B cell (primary cell): Measurements from ENCODE around the gene ZNF143. TPM values are rescaled to one million over a fixed set of nuclear protein-coding genes. Genes with fewer than 3 reads are reported as not detected.

ENCODE experiments used
- ATAC-seq: fragments of 200-7000 bp; cut with Tn5 transposase; one replicate; pipeline ENCODE4 v1.10.0; 2021; ENCODE audit warnings: low read depth, mild to moderate bottlenecking, moderate number of reproducible peaks, moderate library complexity
- CTCF ChIA-PET: fragments of 350-600 bp; sonication (Branson Sonifier 250); formaldehyde crosslinking; loops from one replicate; lab custom pipeline; 2021; ENCODE audit warnings: antibody characterized with exemption, inconsistent platforms; lab: Charles Lee
- POLR2A ChIA-PET: fragments of 350-600 bp; sonication (Branson Sonifier 250); formaldehyde crosslinking; loops from one replicate; lab custom pipeline; 2021; ENCODE audit warnings: antibody characterized with exemption; lab: Charles Lee
- DNase-seq: peaks from one replicate; pipeline ENCODE4 v3.0.0; 2013
- H2AFZ ChIP-seq: 2 replicates; pipeline ENCODE4 v1.6.1; 2012; ENCODE audit warnings: mild to moderate bottlenecking, low read depth, low read length; ENCODE audit not compliant: insufficient read depth, poor library complexity, severe bottlenecking
- H3K27ac ChIP-seq, 2 donors: 1 replicate in 1 of 2; 2 replicates in 1 of 2; pipeline ENCODE4 v1.5.1; 2012 to 2013; ENCODE audit warnings: low read length in 2 of 2, mild to moderate bottlenecking in 2 of 2, moderate library complexity in 1 of 2
- H3K27me3 ChIP-seq, 4 experiments: fragments of 200-600 bp in 1 of 4; sonication (generic) in 1 of 4; replicated peaks in 1 of 4; 1 replicate in 2 of 4; 2 replicates in 2 of 4; pipeline versions ENCODE4 v1.6.1 to v1.7.0; 2013 to 2016; ENCODE audit warnings: low read length in 3 of 4, mild to moderate bottlenecking in 2 of 4, mixed read lengths in 1 of 4, moderate library complexity in 1 of 4; ENCODE audit not compliant: insufficient read depth in 4 of 4, control insufficient read depth in 3 of 4; ENCODE audit errors: control extremely low read depth in 1 of 4
- H3K36me3 ChIP-seq, 2 experiments: replicated peaks in 1 of 2; 1 replicate in 1 of 2; 2 replicates in 1 of 2; pipeline versions ENCODE4 v1.6.1 to v1.7.1; 2013; ENCODE audit warnings: low read length in 1 of 2; ENCODE audit not compliant: insufficient read depth in 2 of 2, control insufficient read depth in 1 of 2; ENCODE audit errors: control extremely low read depth in 1 of 2, extremely low read depth in 1 of 2
- H3K4me1 ChIP-seq, 2 donors: fragments of 200-600 bp in 1 of 2; sonication (generic) in 1 of 2; 1 replicate in 1 of 2; 2 replicates in 1 of 2; pipeline versions ENCODE4 v1.5.1 to v1.6.1; 2013 to 2017; ENCODE audit warnings: low read length in 2 of 2; ENCODE audit not compliant: control insufficient read depth in 2 of 2, insufficient read depth in 2 of 2
- H3K4me2 ChIP-seq: replicated peaks from 2 replicates; pipeline ENCODE3; 2012; ENCODE audit warnings: mild to moderate bottlenecking, low read depth, low read length; ENCODE audit not compliant: poor library complexity, severe bottlenecking
- H3K4me3 ChIP-seq, 5 experiments: fragments of 200-600 bp in 1 of 5; sonication (generic) in 1 of 5; 1 replicate in 3 of 5; 2 replicates in 2 of 5; pipeline versions ENCODE4 v1.5.1 to v1.7.0; 2011 to 2016; ENCODE audit warnings: low read length in 4 of 5, mild to moderate bottlenecking in 4 of 5, low read depth in 2 of 5, control low read depth in 1 of 5, moderate library complexity in 1 of 5; ENCODE audit not compliant: insufficient read depth in 1 of 5; ENCODE audit errors: control extremely low read depth in 1 of 5, extremely low read depth in 1 of 5
- H3K79me2 ChIP-seq: fragments of 200-600 bp; sonication (generic); one replicate; pipeline ENCODE4 v1.6.0; 2016; ENCODE audit warnings: low read length; ENCODE audit not compliant: control insufficient read depth, insufficient read depth
- H3K9ac ChIP-seq: fragments of 200-600 bp; sonication (generic); 2 replicates; pipeline ENCODE4 v1.6.1; 2017; ENCODE audit warnings: mild to moderate bottlenecking, low read length, moderate library complexity
- H3K9me3 ChIP-seq, 3 donors: one replicate each; pipeline versions ENCODE4 v1.6.1 to v1.7.1; 2013; ENCODE audit warnings: low read length in 2 of 3; ENCODE audit not compliant: control insufficient read depth in 2 of 3, insufficient read depth in 1 of 3; ENCODE audit errors: control extremely low read depth in 1 of 3
- H4K20me1 ChIP-seq: 2 replicates; pipeline ENCODE4 v1.6.0; 2012; ENCODE audit warnings: mild to moderate bottlenecking, low read length; ENCODE audit not compliant: insufficient read depth, control insufficient read depth, poor library complexity, severe bottlenecking
- H3K27ac Mint-ChIP-seq: one replicate; pipeline ENCODE4 v1.8.0; 2021; ENCODE audit warnings: mixed read lengths
- H3K27me3 Mint-ChIP-seq: one replicate; pipeline ENCODE4 v1.8.0; 2021; ENCODE audit warnings: mixed read lengths
- H3K4me1 Mint-ChIP-seq: one replicate; pipeline ENCODE4 v1.8.0; 2021; ENCODE audit warnings: mixed read lengths
- H3K4me3 Mint-ChIP-seq: one replicate; pipeline ENCODE4 v1.8.0; 2021; ENCODE audit warnings: mixed read lengths
- H3K9me3 Mint-ChIP-seq: one replicate; pipeline ENCODE4 v1.8.0; 2022; ENCODE audit warnings: mixed read lengths; ENCODE audit not compliant: insufficient read depth
- EZH2 ChIP-seq: IDR thresholded peaks from 2 replicates; pipeline ENCODE4 v1.6.1; 2012; ENCODE audit warnings: borderline replicate concordance, low read depth, mild to moderate bottlenecking, moderate library complexity, low read length; ENCODE audit not compliant: insufficient read depth, poor library complexity, severe bottlenecking
- WGBS: methylation state at CpG from one replicate; pipeline ENCODE4 v1.1.5; 2013; ENCODE audit warnings: missing lambda C conversion rate; ENCODE audit not compliant: insufficient coverage; 5-methylcytosine and 5-hydroxymethylcytosine counted together
- intact Hi-C: fragments of 100-400 bp; cut with micrococcal nuclease; formaldehyde crosslinking; loops from one replicate; pipeline ENCODE4 v1.10.0; 2022
- polyA plus RNA-seq: library from polyadenylated mRNA; depleted of rRNA; stranded (reverse); fragments of >200 nt; gene quantifications from 2 replicates; pipeline ENCODE4 v1.2.3, GENCODE V29; 2012
- total RNA-seq, 2 donors: library from RNA; stranded (reverse); fragments of 120-200 nt in 1 of 2; gene quantifications; 1 replicate in 1 of 2; 2 replicates in 1 of 2; pipeline versions ENCODE4 v1.2.3 to v1.2.4, GENCODE V29; 2013 to 2022
- TF ChIP-seq, protein P1 (sequence below): fragments of 200-600 bp; IDR thresholded peaks from one replicate; pipeline ENCODE4 v1.8.0; 2022; ENCODE audit warnings: antibody characterized with exemption, mild to moderate bottlenecking

ZNF143 gene
- total and polyA plus RNA-seq, 2 donors (not counting 1 experiment from before 2014, with no cell fraction given), result 35.7 to 54.9 TPM

GRCh38 chr11:9489080-9489765 lies 28.4 kb downstream of the ZNF143 start:
- Histone ChIP-seq H4K20me1 (no peaks in the 10 kb centered on the region), H3K4me3 (no peak overlapping the region), H3K36me3 (peaks cover 6 to 48% of the 10 kb centered on the region in 2 experiments), H3K79me2 (peaks cover 3% of the 10 kb centered on the region), H3K9me3 (no peaks in the 10 kb centered on the region), H3K27me3 (no peaks in the 10 kb centered on the region), H3K27ac (no peak overlapping the region), H3K9ac (no peak overlapping the region), H3K4me1 (no peaks in the 10 kb centered on the region), H3K4me2 (no peak overlapping the region), H2AFZ (no peak overlapping the region)
- no peak for DNase-seq
- H3K27ac Mint-ChIP-seq, result no peak overlapping the region
- H3K4me1 Mint-ChIP-seq, result no peaks in the 10 kb centered on the region
- no peaks in the 10 kb centered on the region for H3K27me3 Mint-ChIP-seq
- intact Hi-C loops, result no loop called here
- TF ChIP-seq, protein P1, sequence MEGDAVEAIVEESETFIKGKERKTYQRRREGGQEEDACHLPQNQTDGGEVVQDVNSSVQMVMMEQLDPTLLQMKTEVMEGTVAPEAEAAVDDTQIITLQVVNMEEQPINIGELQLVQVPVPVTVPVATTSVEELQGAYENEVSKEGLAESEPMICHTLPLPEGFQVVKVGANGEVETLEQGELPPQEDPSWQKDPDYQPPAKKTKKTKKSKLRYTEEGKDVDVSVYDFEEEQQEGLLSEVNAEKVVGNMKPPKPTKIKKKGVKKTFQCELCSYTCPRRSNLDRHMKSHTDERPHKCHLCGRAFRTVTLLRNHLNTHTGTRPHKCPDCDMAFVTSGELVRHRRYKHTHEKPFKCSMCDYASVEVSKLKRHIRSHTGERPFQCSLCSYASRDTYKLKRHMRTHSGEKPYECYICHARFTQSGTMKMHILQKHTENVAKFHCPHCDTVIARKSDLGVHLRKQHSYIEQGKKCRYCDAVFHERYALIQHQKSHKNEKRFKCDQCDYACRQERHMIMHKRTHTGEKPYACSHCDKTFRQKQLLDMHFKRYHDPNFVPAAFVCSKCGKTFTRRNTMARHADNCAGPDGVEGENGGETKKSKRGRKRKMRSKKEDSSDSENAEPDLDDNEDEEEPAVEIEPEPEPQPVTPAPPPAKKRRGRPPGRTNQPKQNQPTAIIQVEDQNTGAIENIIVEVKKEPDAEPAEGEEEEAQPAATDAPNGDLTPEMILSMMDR, result no peak
- no peak for TF ChIP-seq EZH2
- H3K4me3 Mint-ChIP-seq, result no peak overlapping the region
- WGBS, result 100% methylated on average over 1 of the region's 3 CpGs
- no peak for ATAC-seq
- ChIA-PET POLR2A (no interaction called here), CTCF (interaction anchor here (1.7 to 3.2 kb wide), 2 partner anchors 18 to 46 kb away, joined by 4 to 17 read pairs; no protein-coding TSS in a partner anchor)
- H3K9me3 Mint-ChIP-seq, result no peaks in the 10 kb centered on the region

DNA sequence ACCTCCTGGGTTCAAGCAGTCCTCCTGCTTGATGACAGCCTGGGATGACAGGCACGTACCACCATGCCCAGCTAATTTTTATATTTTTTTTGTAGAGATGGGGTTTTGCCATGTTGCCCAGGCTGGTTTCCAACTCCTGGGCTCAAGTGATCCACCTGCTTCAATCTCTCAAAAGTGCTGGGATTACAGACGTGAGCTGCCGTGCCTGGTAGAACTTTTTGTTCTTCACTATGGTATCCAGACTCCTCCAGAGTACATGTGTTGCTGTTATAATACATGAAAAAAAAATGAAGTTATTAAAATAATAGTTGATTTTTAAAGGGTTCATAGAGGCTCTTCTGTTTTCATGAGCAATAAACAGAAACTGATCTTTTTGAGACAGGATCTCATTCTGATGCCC lies 29.6 kb downstream of the ZNF143 start:
- H3K36me3 ChIP-seq, result peaks cover 12 to 58% of the 10 kb centered on the region in 2 experiments
- WGBS, result no CpG with 5 or more reads among the region's 3 CpGs
- no peaks in the 10 kb centered on the region for H3K9me3 Mint-ChIP-seq
- no peak for DNase-seq
- H3K4me3 Mint-ChIP-seq, result no peak overlapping the region
- no peaks in the 10 kb centered on the region for H3K4me1 ChIP-seq
- H2AFZ ChIP-seq, result no peak overlapping the region
- no peak overlapping the region for H3K27ac ChIP-seq
- H3K9me3 ChIP-seq, result no peaks in the 10 kb centered on the region
- no peak overlapping the region for H3K4me3 ChIP-seq
- H3K27me3 ChIP-seq, result no peaks in the 10 kb centered on the region
- ATAC-seq, result no peak
- H4K20me1 ChIP-seq, result no peaks in the 10 kb centered on the region
- ChIA-PET POLR2A (interaction anchor here (1.0 kb wide), 1 partner anchor 30 kb away, joined by 5 read pairs; no protein-coding TSS in a partner anchor), CTCF (interaction anchor here (1.2 to 3.2 kb wide), 3 partner anchors 17 to 45 kb away, joined by 3 to 17 read pairs (median 4); no protein-coding TSS in a partner anchor)
- no peak overlapping the region for H3K9ac ChIP-seq
- no peak for TF ChIP-seq EZH2
- TF ChIP-seq, protein P1, result no peak
- H3K4me2 ChIP-seq, result no peak overlapping the region
- no peaks in the 10 kb centered on the region for H3K4me1 Mint-ChIP-seq
- intact Hi-C loops, result no loop called here
- no peaks in the 10 kb centered on the region for H3K27me3 Mint-ChIP-seq
- H3K79me2 ChIP-seq, result peaks cover 3% of the 10 kb centered on the region
- H3K27ac Mint-ChIP-seq, result no peak overlapping the region
